HG03108 (cell line): Measurements from ENCODE around the gene WDR5.
"Not testable (repeated sequence)": the region's sequence is repeated elsewhere in the genome, so short reads cannot be mapped to it uniquely, and the experiment has no call there.

Experiments
- ATAC-seq: cut with Tn5 transposase; IDR thresholded peaks from one replicate; pipeline ENCODE4 v1.9.1; 2021; ENCODE audit warnings: moderate library complexity; ENCODE audit not compliant: unreplicated experiment

WDR5 gene

DNA sequence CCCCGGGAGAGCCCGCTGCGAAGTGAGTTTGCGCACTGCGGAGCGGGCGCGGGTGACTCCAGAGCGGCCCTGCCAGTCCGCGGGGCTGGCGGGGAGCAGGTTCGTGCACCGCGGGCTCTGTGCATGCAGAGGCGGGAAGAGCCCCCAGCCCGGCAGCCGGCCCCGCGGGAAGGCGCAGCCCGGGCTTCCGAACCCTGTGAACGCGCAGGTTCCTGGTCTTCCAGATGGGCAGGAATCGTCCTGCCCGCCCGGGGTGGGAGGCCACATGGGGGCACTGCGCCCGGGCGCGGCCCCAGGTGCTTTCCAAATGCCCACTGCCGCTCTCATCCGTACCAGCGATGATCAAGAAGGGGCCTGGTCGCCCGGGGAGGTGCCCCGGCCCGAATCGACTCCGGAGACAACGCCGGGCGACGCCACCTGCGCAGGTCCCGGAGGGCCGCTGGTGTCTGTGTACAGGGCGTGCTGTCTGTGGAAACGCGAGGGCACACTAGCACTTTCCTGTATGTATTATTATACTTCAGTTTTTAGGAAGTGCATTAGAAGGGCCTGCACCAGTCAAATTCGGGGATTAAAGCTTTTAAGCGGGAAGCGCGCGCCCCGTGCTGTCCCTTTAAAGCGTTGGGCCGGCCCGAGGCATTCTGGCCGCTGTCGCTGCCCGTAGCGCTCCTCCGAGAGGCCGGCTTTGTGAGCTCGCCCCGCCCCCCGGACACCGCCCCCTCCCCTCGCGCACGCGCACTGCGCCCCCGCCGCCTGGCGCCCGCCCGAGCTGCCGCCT, at the start of gene WDR5:
Gene WDR5, plus strand, starts transcription at position 740 of the 775 bp plus-strand sequence. CDS start 3,796 bp downstream, outside the sequence.
- ATAC-seq: peak; percentile 53

DNA sequence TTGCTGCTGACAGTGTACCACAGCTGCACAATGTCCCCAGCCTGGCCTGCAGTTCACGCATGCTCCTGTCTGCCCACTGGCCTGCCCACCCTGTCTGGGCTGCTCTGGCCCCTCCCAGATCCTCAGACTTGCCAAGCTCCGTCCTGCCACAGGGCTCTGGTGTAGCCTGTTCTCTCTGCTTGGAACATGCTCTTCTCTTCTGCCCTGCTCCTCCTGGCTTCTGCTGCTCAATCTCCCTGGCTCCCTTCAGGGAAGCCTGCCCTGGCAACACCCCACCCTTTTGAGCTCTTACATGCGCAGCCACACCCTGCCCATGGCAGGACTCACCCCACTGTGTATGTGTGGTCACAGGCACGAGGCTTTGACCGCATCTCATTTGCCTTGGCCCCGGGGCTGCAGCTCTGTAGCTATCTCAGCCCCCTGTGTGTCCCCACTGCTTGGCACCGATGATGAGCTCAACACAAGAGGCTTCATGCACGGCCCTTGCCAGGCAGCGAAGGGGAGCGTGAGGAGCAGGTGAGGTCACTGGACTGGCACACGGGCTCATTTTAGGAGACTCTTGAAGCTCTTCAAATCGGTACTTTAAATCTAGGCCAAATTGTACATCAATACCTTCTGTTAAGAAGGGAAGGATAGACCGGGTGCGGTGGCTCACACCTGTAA, 47.7 kb upstream of the WDR5 start:
- ATAC-seq: no peak

DNA sequence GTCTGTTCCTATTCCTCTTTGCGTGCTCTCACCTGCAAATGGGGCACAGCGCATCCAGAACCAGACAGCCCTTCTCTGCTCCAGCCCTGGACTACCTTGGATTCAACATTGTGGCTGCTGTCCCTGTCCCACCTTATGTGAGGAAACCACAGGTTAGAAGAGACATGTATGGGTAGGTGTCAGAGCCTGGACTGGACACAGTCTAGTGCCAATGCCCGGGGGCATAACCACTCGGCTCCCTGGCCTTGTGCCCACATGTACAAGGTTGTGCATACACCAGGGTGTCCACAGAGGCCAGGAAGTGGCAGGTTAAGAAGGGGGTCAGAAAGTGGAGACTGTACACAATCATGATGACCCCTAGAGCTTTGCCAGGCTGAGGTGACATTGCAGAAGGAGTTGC, 45.9 kb upstream of the WDR5 start:
- no peak for ATAC-seq

DNA sequence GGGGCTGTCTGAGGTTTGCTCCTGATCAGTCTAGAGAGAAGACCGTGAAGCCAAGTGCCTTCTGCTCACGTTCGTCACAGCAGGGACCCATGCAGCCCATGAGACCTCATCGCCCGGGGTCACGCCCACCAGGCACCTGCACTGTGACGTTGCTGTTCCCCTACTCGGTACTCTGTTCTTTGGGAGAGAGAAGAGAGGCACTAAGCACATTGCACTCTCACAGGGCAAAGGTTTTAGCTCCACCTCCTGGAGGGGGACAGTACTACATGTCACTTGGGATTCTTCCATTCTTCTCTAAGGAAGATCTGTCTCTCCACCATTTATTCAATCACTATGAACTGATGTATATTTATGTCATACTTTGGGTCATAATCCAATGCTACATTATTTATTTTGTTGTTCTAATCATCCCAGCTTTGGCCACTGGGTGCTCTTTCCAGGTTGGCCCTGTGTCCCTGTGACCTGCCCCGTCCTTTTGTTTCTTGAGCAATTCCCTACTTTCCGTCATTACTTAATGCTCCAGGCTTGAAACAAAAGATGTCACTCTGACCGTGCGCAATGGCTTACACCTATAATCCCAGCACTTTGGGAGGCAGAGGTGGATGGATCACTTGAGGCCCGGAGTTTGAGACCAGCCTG, 36.6 kb upstream of the WDR5 start:
- ATAC-seq: no peak

DNA sequence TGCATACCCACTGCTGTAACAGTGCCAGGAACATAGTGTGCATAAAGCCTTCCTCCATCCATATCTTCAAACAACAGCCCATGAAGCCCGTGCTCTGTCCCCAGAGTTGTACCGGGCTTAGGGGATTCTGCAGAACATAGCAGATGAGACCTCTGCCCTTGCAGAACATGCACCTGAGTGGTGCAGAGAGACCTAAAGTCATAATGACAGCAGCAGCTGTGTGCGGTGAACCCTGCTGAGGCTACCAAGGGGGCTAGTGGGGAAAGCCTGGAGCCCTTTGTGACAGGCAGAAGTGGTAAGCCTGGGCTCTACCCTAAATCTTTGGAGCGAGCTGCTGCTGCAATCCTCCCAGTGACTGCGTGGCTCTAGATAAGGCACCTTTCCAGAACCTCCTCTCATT, 35.8 kb upstream of the WDR5 start:
- no peak for ATAC-seq

DNA sequence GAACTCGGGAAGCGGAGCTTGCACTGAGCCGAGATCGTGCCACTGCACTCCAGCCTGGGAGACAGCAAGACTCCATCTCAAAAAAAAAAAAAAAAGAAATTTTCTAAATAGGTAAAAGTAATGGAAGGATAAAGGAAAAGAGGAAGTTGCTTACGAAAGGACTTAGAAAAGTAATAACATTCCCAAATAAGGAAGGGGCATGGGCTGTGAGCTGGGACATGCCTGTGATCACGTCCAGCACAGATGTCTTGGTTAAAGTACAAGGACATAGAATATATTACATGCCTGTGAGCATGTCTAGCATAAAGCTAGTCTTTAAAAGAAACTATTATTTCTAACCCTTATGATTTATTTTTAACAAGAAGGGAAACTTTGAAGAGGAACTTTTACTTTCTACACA, 34.7 kb upstream of the WDR5 start:
- ATAC-seq: not testable (repeated sequence)

DNA sequence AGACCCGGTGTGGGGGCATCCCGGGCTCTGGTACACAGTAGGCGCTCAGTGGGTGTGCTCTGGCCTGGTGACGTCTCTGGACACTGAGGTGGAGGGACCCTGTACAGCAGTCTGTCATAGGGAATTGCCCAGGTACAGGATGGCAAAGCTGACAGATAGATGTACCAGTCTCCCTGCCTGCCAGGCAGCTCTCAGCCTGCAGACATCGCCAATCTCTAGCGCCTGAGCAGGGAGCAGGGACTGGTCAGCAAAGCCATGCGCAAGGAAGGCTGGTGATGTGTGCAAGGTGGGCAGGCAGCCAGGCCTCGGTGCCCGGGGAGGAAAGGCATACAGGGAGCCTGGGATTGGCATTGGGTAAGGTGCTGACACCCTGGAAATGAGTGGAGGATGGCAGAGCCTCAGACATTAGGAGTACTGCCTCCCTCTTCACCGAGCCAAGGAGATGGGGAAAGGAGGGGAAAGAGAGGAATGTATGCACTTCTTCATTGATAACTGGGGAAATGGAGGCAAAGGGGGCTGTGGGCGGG, 34.2 kb upstream of the WDR5 start:
- ATAC-seq: no peak

DNA sequence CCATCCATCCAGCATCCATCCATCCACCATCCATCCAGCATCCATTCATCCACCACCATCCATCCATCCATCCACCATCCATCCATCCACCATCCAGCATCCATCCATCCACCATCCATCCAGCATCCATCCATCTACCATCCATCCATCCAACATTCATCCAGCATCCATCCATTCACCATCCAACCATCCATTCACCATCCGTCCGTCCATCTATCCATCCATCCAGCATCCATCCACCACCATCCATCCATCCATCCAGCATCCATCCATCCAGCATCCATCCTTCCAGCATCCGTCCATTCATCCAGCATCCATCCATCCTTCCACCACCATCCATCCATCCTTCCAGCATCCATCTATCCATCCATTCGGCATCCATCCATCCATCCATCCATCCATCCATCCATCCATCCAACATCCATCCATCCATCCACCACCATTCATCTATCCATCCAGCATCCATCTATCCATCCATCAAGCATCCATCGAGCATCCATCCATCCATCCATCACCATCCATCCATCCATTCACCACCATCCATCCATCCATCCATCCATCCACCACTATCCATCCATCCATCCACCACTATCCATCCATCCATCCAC, 32.4 kb upstream of the WDR5 start:
- ATAC-seq: no peak

DNA sequence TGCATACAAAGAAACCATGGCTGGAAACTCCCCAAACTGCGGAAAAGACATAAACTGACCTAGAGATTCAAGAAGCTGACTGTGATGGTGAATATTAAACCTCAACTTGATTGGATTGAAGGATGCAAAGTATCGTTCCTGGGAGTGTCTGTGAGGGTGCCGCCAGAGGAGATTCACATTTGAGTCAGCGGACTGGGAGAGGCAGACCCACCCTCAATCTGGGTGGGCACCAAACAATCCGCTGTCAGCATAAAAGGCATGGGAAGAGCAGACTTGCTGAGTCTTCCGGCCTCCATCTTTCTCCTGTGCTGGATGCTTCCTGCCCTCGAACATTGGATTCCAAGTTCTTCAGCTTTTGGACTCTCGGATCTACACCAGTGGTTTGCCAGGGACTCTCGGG, 24.8 kb upstream of the WDR5 start:
- no peak for ATAC-seq

DNA sequence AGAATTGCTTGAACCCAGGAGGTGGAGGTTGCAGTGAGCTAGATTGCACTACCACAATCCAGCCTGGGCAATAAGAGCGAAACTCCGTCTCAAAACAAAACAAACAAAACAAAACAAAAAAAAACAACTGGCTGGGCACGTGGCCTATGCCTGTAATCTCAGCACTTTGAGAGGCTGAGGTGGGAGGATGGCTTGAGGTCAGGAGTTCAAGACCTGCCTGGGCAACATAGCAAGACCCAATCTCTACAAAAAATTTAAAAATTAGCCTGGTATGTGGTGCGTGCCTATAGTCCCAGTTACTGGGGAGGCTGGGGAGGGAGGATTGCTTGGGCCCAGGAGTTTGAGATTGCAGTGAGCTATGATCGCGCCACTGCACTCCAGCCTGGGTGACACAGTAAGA, 23.3 kb upstream of the WDR5 start:
- no peak for ATAC-seq

DNA sequence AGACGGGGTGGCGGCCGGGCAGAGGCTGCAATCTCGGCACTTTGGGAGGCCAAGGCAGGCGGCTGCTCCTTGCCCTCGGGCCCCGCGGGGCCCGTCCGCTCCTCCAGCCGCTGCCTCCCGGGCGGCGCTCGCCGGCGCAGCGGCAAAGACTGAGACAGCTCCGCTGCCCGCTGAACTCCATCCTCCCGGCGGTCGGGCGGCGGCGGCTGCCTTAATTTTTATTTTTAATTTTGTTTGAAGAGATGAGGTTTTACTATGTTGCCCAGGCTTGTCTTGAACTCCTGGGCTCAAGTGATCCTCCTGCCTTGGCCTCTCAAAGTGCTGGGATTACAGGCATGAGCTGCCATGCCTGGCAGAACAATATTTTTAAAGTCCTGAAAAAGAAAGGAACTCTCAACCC, 16.9 kb upstream of the WDR5 start:
- ATAC-seq: not testable (repeated sequence)

DNA sequence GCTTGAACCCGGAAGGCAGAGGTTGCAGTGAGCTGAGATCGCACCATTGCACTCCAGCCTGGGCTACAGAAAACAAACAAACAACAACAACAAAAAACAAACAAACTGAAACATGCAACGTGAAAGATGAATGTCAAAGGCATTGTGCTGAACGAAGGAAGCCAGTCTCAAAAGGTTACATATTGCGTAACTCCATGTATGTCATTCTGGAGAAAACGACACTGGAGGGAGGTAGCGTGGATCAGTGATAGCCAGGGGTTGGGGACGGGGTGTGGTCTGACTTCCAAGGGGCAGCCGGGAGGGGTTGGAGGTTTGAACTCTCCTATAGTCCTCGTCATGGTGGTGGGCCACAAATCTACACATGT, 12.1 kb upstream of the WDR5 start:
- ATAC-seq: no peak

DNA sequence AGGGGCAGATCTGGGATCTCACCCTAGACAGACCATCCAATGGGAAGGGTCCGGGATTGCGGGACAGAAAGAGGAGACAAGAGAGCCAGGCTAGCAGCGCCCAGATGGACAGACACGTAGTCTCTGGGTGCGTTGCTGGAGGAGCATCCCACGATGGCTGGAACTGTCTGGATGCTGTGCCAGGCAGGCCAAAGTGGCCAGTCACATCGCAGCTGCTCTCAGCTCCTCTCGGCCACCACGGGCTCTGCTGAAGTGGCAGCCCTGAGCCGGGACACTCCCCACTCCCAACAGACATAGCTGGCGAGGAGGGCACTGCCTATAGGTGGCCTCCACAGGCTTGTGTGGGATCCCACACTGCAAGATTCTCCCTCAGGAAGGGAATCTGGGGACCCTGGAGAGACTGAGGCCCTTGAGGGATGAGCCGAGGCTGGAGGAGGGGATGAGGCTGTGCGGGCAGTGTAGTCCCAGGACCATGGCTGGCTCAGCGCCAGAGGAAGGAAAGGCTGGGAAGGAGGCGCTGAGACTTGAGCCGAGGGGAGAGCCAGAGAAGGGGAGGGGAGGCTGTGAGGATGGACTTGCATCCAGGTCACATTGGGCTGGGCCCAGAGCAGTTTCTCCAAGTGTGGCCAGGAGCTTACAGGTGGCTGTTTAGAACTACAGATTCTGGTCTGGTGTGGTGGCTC, 10.3 kb upstream of the WDR5 start:
- ATAC-seq: no peak

DNA sequence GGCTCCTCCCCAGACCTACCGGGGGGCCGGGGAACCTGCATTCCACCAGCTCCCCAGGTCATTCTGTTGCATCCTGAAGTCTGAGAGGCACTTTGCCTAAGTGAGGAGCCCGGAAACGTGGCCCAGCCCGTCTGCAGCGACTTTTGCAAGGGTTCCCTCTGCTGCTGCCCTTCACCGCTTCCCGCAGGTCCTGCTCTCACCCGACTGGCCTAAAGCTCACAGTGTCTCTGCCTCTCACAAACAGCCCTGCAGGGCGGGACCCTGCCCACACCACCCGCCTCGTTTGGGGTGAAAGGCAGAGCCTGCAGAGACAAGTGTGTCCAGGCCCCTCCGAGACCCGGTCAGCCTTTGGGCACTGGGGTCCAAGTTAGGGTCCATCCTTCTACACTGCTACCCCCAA, 9.5 kb upstream of the WDR5 start:
- no peak for ATAC-seq

DNA sequence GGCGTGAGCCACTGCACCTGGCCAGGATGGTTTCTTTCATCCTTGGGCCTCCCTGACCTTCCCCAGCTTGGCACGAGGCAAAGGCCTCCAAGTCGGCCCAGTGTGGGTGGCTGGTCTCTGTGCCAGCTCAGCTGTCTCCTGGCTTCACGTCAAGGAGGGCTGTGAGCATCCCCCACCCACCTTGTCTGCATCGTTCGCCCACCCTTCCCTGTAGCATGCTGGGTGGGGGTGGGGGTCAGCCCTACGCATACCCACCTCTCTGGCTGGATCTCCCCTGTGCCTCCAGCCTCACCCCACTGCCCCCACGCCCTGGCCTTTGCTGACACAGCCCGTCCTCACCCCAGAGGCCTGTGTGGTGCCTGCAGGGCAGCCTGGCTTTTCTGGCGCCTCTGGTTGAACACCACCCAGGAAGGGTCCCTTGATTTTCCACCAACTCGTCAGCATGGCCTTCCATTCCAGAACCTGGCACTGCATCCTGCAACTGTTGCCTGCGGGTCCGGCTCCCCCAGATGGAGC, 8.8 kb upstream of the WDR5 start:
- no peak for ATAC-seq

DNA sequence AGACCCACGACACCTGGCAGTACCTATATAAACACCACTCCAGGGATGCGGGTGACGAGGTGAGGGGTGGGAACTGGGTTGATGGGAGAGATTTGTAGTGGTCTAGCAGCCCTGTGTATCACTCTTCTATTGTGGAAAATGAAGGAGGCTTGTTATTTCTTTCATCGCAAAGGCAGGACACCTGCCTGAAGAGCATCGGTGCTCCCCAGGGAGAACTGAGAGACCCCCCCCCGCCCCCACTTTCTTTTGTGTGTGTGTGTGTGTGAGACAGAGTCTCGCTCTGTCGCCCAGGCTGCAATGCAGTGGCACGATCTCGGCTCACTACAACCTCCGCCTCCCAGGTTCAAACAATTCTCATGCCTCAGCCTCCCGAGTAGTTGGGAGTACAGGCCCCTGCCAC, 8.3 kb upstream of the WDR5 start:
- no peak for ATAC-seq

DNA sequence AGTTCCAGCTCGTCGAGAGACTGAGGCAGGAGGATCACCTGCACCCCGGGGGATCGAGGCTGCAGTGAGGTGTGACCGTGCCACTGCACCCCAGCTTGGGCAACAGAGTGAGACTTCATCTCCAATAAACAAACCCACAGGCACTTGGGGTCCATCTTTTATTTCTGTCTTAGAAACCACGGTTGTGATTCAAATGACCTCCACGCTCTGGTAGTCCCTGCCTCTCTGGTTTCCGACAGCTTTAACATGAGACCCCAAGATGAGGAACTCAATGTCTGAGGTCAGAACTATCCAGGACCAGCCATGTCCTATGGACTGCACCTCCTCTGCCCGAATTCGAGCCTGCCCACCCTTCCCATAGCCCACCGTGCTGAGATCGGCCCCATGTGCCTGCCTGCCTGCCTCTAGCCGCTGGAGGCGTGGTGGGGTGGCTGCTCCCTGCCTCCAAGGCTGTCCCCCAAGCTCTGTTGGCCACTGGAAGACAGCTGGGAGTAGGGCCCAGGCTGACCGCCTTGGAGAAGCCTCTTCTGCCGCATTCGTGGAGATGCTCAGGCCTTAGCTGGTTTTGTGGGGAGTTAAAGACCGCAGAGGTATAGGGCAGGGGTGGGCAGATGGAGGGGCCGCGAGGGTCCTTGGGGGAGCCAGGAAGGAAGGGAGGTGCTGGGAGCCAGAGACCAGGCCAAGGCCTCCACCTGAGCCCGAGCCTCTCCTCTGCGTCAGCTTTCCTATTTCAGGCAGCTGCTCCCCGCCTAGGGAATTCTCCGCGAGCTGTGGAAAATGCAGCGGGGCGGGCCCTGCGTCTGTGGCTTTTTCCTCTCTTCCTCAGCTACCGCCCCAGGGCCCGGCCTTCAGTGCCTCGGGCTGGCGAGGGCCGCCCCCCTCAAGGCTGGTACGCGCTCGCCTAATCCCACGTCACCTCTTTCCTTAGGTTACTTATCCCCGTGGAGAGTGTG, 6.9 kb upstream of the WDR5 start:
- ATAC-seq: no peak

DNA sequence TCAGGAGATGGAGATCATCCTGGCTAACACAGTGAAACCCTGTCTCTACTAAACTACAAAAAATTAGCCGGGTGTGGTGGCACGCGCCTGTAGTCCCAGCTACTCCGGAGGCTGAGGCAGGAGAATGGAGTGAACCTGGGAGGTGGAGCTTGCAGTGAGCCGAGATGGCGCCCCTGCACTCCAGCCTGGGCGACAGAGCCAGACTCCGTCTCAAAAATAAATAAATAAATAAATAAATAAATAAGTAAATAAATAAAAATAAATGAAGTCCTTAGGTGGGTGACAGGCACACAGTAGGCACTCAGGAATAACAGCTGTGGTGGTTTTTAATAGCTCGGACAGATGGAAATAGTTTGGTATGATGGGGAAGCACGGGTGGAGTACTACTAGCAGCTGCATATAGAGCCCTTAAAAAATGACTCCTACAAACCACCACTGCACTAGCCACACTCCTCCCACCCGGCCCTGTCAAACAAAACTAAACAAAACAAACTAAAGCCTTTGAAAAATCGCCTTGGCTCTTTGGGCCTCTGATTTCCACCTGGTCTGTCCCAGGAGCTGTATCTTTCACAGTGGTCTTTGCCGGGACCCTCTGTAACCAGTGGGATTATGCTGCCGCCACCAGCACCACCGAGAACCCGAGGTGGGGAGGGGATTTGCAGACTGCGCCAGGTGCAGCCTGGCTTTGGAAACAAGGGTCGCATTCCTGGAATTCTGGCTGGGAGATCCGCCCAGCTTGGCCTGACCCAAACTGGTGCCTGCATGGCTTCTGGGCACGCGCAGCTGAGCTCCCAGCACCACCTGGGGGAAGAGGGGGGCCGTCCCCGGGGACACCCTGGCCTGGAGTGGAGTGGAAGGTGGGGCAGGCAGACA, 5.1 kb upstream of the WDR5 start:
- ATAC-seq: no peak
